IPS-NIHi7 (cell line): ENCODE results near the gene DYNLT2.
"Not testable (repeated sequence)": the region's sequence is repeated elsewhere in the genome, so short reads cannot be mapped to it uniquely, and the experiment has no call there.

Source experiments
- DNase-seq: peaks from one replicate; pipeline ENCODE4 v3.0.0; 2012; ENCODE audit warnings: mixed read lengths; ENCODE audit errors: extremely low spot score

The DYNLT2 gene

GRCh38 chr6:169783971-169784820 lies 32.8 kb upstream of the DYNLT2 start:
- DNase-seq = no peak

- DNase-seq = no peak
Measured at GRCh38 chr6:169783401-169783800, 32.0 kb upstream of the DYNLT2 start.

- DNase-seq = no peak
Measured at GRCh38 chr6:169782966-169783365, 31.6 kb upstream of the DYNLT2 start.

- DNase-seq = no peak
Measured at GRCh38 chr6:169780571-169781091, 29.3 kb upstream of the DYNLT2 start.

- DNase-seq = no peak
Measured at GRCh38 chr6:169779896-169780295, 28.5 kb upstream of the DYNLT2 start.

GRCh38 chr6:169779092-169779815 lies 27.9 kb upstream of the DYNLT2 start:
- no peak for DNase-seq

- no peak for DNase-seq
Measured at GRCh38 chr6:169778646-169779045, 27.3 kb upstream of the DYNLT2 start.

- no peak for DNase-seq
Measured at GRCh38 chr6:169777896-169778295, 26.5 kb upstream of the DYNLT2 start.

- DNase-seq = no peak
Measured at GRCh38 chr6:169776379-169776778, 25.0 kb upstream of the DYNLT2 start.

GRCh38 chr6:169775321-169775720 lies 23.9 kb upstream of the DYNLT2 start:
- no peak for DNase-seq

GRCh38 chr6:169774347-169774746 lies 23.0 kb upstream of the DYNLT2 start:
- no peak for DNase-seq

GRCh38 chr6:169766921-169767736 lies 15.8 kb upstream of the DYNLT2 start:
- DNase-seq = no peak

- DNase-seq = no peak
Measured at GRCh38 chr6:169766232-169766631, 14.9 kb upstream of the DYNLT2 start.

GRCh38 chr6:169765789-169766188 lies 14.4 kb upstream of the DYNLT2 start:
- not testable (repeated sequence) for DNase-seq

- DNase-seq = no peak
Measured at GRCh38 chr6:169763881-169764280, 12.5 kb upstream of the DYNLT2 start.

- DNase-seq = no peak
Measured at GRCh38 chr6:169763308-169763707, 11.9 kb upstream of the DYNLT2 start.

- no peak for DNase-seq
Measured at GRCh38 chr6:169755162-169755561, 3.8 kb upstream of the DYNLT2 start.

- DNase-seq = peak; percentile 14
Measured at GRCh38 chr6:169752074-169752623, 777 bp upstream of the DYNLT2 start.

- no peak for DNase-seq
Measured at GRCh38 chr6:169746556-169746955, 4.8 kb downstream of the DYNLT2 start.

- no peak for DNase-seq
Measured at GRCh38 chr6:169745405-169745804, 6.0 kb downstream of the DYNLT2 start.

- no peak for DNase-seq
Measured at GRCh38 chr6:169741344-169741743, 10.0 kb downstream of the DYNLT2 start.
